Activated B cell treated with CpG ODN at 0.5 μM for 24 hours (primary cell): Measurements from ENCODE around the gene PER3. TPM values are rescaled to one million over a fixed set of nuclear protein-coding genes. Genes with fewer than 3 reads are reported as not detected.

Source experiments
- ATAC-seq: fragments of 200-7000 bp; cut with Tn5 transposase; one replicate; pipeline ENCODE4 v1.10.0; 2021; ENCODE audit warnings: low read depth, mild to moderate bottlenecking, moderate library complexity
- CTCF ChIA-PET: fragments of 350-600 bp; sonication (Branson Sonifier 250); formaldehyde crosslinking; loops from one replicate; lab custom pipeline; 2021; ENCODE audit warnings: antibody characterized with exemption; lab: Charles Lee
- POLR2A ChIA-PET: fragments of 350-600 bp; sonication (Branson Sonifier 250); formaldehyde crosslinking; loops from one replicate; lab custom pipeline; 2021; ENCODE audit warnings: antibody characterized with exemption; lab: Charles Lee
- DNase-seq: peaks from one replicate; pipeline ENCODE4 v3.0.0; 2022
- H3K27ac Mint-ChIP-seq: one replicate; pipeline ENCODE4 v1.8.0; 2020; ENCODE audit warnings: mixed read lengths
- H3K27me3 Mint-ChIP-seq: one replicate; pipeline ENCODE4 v1.8.0; 2021; ENCODE audit warnings: mixed read lengths
- H3K36me3 Mint-ChIP-seq: one replicate; pipeline ENCODE4 v1.8.0; 2021; ENCODE audit warnings: low read depth, mixed read lengths
- H3K4me1 Mint-ChIP-seq: one replicate; pipeline ENCODE4 v1.8.0; 2021; ENCODE audit warnings: mixed read lengths
- H3K4me3 Mint-ChIP-seq: one replicate; pipeline ENCODE4 v1.8.0; 2020; ENCODE audit warnings: mild to moderate bottlenecking, mixed read lengths
- H3K9me3 Mint-ChIP-seq: one replicate; pipeline ENCODE4 v1.8.0; 2020; ENCODE audit warnings: mixed read lengths
- CTCF ChIP-seq: fragments of 200-600 bp; IDR thresholded peaks from one replicate; pipeline ENCODE4 v1.8.0; 2022; ENCODE audit warnings: antibody characterized with exemption, mild to moderate bottlenecking
- intact Hi-C: fragments of 100-400 bp; cut with micrococcal nuclease; formaldehyde crosslinking; loops from one replicate; pipeline ENCODE4 v1.15.1; 2024
- total RNA-seq: library from RNA; stranded (reverse); gene quantifications from 2 replicates; pipeline ENCODE4 v1.2.3, GENCODE V29; 2022

The PER3 gene
- 2.7 and 3.3 TPM in 2 replicates for total RNA-seq

GRCh38 chr1:7783826-7784491 is at the start of gene PER3:
TSS of gene PER3 (plus strand) at chr1:7784291. CDS start at chr1:7784878, 587 bp downstream.
- intact Hi-C loops: loop anchor here (1.0 to 10.0 kb wide), 5 partner anchors 13 to 1169 kb away; partner anchors contain the start of genes ENO1, ERRFI1, PARK7 and PHF13
- H3K4me1 Mint-ChIP-seq: peaks cover 26% of the 10 kb centered on the region
- ATAC-seq: peak; percentile 92
- ChIA-PET POLR2A (interaction anchor here (0.6 to 1.3 kb wide), 5 partner anchors 13 to 197 kb away, joined by 3 to 13 read pairs (median 3); partner anchors contain the start of gene VAMP3), CTCF (no interaction called here)
- H3K27me3 Mint-ChIP-seq: no peaks in the 10 kb centered on the region
- H3K9me3 Mint-ChIP-seq: no peaks in the 10 kb centered on the region
- no peak within 1 kb of the TSS for H3K27ac Mint-ChIP-seq
- H3K36me3 Mint-ChIP-seq: peaks cover 17% of the 10 kb centered on the region
- DNase-seq: peak; percentile 95
- H3K4me3 Mint-ChIP-seq: peak within 1 kb of the TSS; percentile 80
- TF ChIP-seq CTCF: no peak

DNA sequence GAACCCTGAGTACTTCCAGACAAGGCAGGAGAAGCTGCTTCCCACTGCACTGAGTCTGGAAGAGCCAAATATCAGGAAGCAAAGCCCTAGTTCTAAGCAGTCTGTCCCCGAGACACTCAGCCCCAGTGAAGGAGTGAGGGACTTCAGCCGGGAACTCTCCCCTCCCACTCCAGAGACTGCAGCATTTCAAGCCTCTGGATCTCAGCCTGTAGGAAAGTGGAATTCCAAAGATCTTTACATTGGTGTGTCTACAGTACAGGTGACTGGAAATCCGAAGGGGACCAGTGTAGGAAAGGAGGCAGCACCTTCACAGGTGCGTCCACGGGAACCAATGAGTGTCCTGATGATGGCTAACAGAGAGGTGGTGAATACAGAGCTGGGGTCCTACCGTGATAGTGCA is 46.0 kb upstream of the PER3 start:
- Mint-ChIP-seq H3K4me1 (peaks cover 4% of the 10 kb centered on the region), H3K27me3 (no peaks in the 10 kb centered on the region), H3K27ac (no peak overlapping the region), H3K9me3 (peaks cover 3% of the 10 kb centered on the region), H3K4me3 (no peak overlapping the region), H3K36me3 (peaks cover 42% of the 10 kb centered on the region)
- intact Hi-C loops: no loop called here
- ChIA-PET CTCF (no interaction called here), POLR2A (no interaction called here)
- ATAC-seq: no peak
- TF ChIP-seq CTCF: no peak
- DNase-seq: no peak

DNA sequence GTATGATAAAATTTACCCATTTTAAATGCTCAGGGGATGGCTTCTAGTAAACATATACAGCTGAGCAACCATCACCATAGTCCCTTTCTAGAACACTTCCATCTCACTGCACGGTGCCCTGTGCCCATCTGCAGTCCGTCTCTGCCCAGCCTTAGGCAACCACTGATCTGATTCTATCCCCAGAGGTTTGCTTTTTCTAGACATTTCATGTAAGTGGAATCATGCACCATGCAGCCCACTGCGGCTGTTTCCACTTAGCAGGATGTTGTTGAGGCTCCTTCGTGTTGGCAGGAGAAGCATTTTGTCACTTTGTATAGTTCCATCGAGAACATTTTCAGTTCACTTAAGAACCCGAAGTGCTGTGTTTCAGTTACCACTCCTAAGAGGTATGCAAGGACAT is 40.7 kb upstream of the PER3 start:
- ATAC-seq (no peak), DNase-seq (no peak)
- peaks cover 26% of the 10 kb centered on the region for H3K36me3 Mint-ChIP-seq
- no peak overlapping the region for H3K4me3 Mint-ChIP-seq
- TF ChIP-seq CTCF: no peak
- ChIA-PET CTCF (interaction anchor here (4.3 kb wide), 1 partner anchor 9 kb away, joined by 29 read pairs; no protein-coding TSS in a partner anchor), POLR2A (no interaction called here)
- H3K9me3 Mint-ChIP-seq: peaks cover 3% of the 10 kb centered on the region
- H3K27ac Mint-ChIP-seq: no peak overlapping the region
- H3K4me1 Mint-ChIP-seq: peaks cover 4% of the 10 kb centered on the region
- no peaks in the 10 kb centered on the region for H3K27me3 Mint-ChIP-seq
- intact Hi-C loops: no loop called here

DNA sequence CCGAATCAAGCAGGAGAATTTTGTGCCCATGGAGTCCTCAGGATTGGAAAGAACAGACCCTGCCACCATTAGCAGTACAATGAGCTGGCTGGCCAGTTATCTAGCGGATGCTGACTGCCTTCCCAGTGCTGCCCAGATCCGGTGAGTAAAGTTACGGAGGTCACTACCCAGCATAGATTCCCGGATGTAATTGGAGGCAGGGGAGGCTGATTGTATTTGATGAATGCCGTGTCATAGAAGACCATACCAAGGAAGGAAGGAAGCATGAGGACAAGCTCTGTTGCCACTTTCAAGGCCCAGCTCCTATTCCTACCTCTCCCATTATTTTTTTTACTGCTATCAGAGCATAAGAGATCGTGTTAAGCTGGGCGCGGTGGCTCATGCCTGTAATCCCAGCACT is 39.2 kb upstream of the PER3 start:
- intact Hi-C loops: no loop called here
- Mint-ChIP-seq H3K9me3 (no peaks in the 10 kb centered on the region), H3K4me3 (no peak overlapping the region), H3K27me3 (no peaks in the 10 kb centered on the region), H3K36me3 (peaks cover 15% of the 10 kb centered on the region), H3K4me1 (peaks cover 4% of the 10 kb centered on the region), H3K27ac (no peak overlapping the region)
- TF ChIP-seq CTCF: no peak
- no peak for DNase-seq
- no peak for ATAC-seq
- ChIA-PET POLR2A (no interaction called here), CTCF (interaction anchor here (2.9 kb wide), 1 partner anchor 75 kb away, joined by 7 read pairs; no protein-coding TSS in a partner anchor)

DNA sequence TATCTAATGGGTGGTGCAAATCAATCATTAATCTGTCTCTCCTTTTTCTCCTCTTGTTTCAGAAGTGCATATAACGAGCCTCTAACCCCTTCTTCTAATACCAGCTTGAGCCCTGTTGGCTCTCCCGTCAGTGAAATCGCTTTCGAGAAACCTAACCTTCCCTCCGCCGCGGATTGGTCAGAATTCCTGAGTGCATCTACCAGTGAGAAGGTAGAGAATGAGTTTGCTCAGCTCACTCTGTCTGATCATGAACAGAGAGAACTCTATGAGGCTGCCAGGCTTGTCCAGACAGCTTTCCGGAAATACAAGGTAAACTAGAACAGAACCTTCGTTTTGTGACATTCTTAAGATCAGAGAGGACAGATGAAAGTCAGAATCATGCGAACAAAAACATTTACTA is 38.3 kb upstream of the PER3 start:
- H3K27me3 Mint-ChIP-seq: no peaks in the 10 kb centered on the region
- no peak overlapping the region for H3K27ac Mint-ChIP-seq
- DNase-seq (no peak), ATAC-seq (no peak)
- intact Hi-C loops: no loop called here
- ChIA-PET CTCF (interaction anchor here (2.9 kb wide), 1 partner anchor 76 kb away, joined by 7 read pairs; no protein-coding TSS in a partner anchor), POLR2A (no interaction called here)
- TF ChIP-seq CTCF: no peak
- H3K4me3 Mint-ChIP-seq: no peak overlapping the region
- H3K9me3 Mint-ChIP-seq: no peaks in the 10 kb centered on the region
- peaks cover 20% of the 10 kb centered on the region for H3K36me3 Mint-ChIP-seq
- no peaks in the 10 kb centered on the region for H3K4me1 Mint-ChIP-seq
